Smooth muscle cell (in vitro differentiated cells): ENCODE data around the gene SSH2. TPM values are rescaled to one million over a fixed set of nuclear protein-coding genes. Genes with fewer than 3 reads are reported as not detected.

Experiments used
- DNase-seq: peaks from one replicate; lab custom pipeline; 2025; ENCODE audit not compliant: unreplicated experiment; lab: John Stamatoyannopoulos, UW
- H2AFZ ChIP-seq: fragments of 200-600 bp; sonication (generic); 2 replicates; pipeline ENCODE4 v1.6.0; 2016; ENCODE audit warnings: antibody characterized with exemption, low read depth, mild to moderate bottlenecking
- H3F3A ChIP-seq: fragments of 200-600 bp; sonication (generic); 2 replicates; pipeline ENCODE4 v1.6.0; 2017; ENCODE audit warnings: antibody characterized with exemption, low read depth
- H3K27ac ChIP-seq: fragments of 200-600 bp; sonication (generic); 2 replicates; pipeline ENCODE4 v1.5.1; 2016; ENCODE audit warnings: low read depth, mild to moderate bottlenecking
- H3K27me3 ChIP-seq: fragments of 200-600 bp; sonication (generic); 2 replicates; pipeline ENCODE4 v1.6.1; 2016; ENCODE audit warnings: low read depth, mild to moderate bottlenecking
- H3K36me3 ChIP-seq: fragments of 200-600 bp; sonication (generic); 2 replicates; pipeline ENCODE4 v1.5.1; 2016; ENCODE audit warnings: low read depth
- H3K4me1 ChIP-seq: fragments of 200-600 bp; sonication (generic); 2 replicates; pipeline ENCODE4 v1.5.1; 2016; ENCODE audit warnings: low read depth
- H3K4me2 ChIP-seq: fragments of 200-600 bp; sonication (generic); 2 replicates; pipeline ENCODE4 v1.6.0; 2016; ENCODE audit warnings: mild to moderate bottlenecking
- H3K4me3 ChIP-seq: fragments of 200-600 bp; sonication (generic); 2 replicates; pipeline ENCODE4 v1.5.1; 2016; ENCODE audit warnings: mild to moderate bottlenecking
- H3K79me2 ChIP-seq: fragments of 200-600 bp; sonication (generic); 2 replicates; pipeline ENCODE4 v1.6.0; 2016; ENCODE audit warnings: low read depth, mild to moderate bottlenecking
- H3K9ac ChIP-seq: fragments of 200-600 bp; sonication (generic); 2 replicates; pipeline ENCODE4 v1.6.0; 2016; ENCODE audit warnings: low read depth
- H3K9me3 ChIP-seq: fragments of 200-600 bp; sonication (generic); replicated peaks from 2 replicates; pipeline ENCODE4 v1.5.1; 2016; ENCODE audit warnings: low read depth
- H4K20me1 ChIP-seq: fragments of 200-600 bp; sonication (generic); 2 replicates; pipeline ENCODE4 v1.6.0; 2016; ENCODE audit warnings: low read depth
- WGBS: methylation state at CpG from one replicate; pipeline ENCODE4 v1.1.7; 2016; ENCODE audit warnings: low lambda C conversion rate; 5-methylcytosine and 5-hydroxymethylcytosine counted together
- polyA plus RNA-seq: library from polyadenylated mRNA; unstranded; fragments of >200 nt; fragmentation: Nextera tagmentation; extraction: Ambion mirVana; gene quantifications from 2 replicates; pipeline ENCODE4 v1.2.1, GENCODE V29; 2016
- total RNA-seq: library from RNA; depleted of rRNA; stranded (reverse); fragments of >200 nt; gene quantifications from 2 replicates; pipeline ENCODE4 v1.2.3, GENCODE V29; 2014
- TF ChIP-seq, protein P1 (sequence below): fragments of 200-600 bp; sonication (generic); IDR thresholded peaks from 2 replicates; pipeline ENCODE4 v1.5.1; 2017; ENCODE audit warnings: borderline replicate concordance, mild to moderate bottlenecking, antibody characterized with exemption; ENCODE audit not compliant: insufficient read depth, poor library complexity, severe bottlenecking

The SSH2 gene
- total and polyA plus RNA-seq, 2 experiments from 2014 or later, result 9.7 to 10.4 TPM

DNA sequence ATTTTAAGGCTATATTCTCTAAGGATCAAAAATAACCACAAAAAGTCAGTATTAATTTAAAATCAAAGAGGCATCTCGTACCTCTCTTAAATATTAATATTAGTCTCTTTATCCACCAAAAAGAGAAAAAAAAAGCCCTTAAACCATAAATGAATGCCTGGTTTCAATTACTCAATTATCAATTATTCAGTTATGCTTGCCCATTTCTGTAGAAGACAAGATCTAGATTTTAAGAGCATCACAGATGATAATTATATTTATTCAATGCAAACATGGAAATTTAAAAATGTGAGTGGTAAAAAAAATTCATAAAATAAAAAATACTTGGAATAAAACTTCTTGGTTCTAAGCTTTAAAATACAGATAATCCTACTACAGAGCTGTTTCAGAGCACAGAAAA, 181.6 kb downstream of the SSH2 start:
- Histone ChIP-seq H3K4me2 (no peak overlapping the region), H3K36me3 (peaks cover 3% of the 10 kb centered on the region), H3K9ac (no peak overlapping the region), H3K27me3 (no peaks in the 10 kb centered on the region), H3K9me3 (no peaks in the 10 kb centered on the region), H3K27ac (no peak overlapping the region), H3F3A (no peaks in the 10 kb centered on the region), H3K4me1 (no peaks in the 10 kb centered on the region), H4K20me1 (no peaks in the 10 kb centered on the region), H3K79me2 (no peaks in the 10 kb centered on the region), H2AFZ (no peak overlapping the region), H3K4me3 (no peak overlapping the region)
- WGBS, result 90% methylated on average over 1 of the region's 1 CpG
- TF ChIP-seq, protein P1, sequence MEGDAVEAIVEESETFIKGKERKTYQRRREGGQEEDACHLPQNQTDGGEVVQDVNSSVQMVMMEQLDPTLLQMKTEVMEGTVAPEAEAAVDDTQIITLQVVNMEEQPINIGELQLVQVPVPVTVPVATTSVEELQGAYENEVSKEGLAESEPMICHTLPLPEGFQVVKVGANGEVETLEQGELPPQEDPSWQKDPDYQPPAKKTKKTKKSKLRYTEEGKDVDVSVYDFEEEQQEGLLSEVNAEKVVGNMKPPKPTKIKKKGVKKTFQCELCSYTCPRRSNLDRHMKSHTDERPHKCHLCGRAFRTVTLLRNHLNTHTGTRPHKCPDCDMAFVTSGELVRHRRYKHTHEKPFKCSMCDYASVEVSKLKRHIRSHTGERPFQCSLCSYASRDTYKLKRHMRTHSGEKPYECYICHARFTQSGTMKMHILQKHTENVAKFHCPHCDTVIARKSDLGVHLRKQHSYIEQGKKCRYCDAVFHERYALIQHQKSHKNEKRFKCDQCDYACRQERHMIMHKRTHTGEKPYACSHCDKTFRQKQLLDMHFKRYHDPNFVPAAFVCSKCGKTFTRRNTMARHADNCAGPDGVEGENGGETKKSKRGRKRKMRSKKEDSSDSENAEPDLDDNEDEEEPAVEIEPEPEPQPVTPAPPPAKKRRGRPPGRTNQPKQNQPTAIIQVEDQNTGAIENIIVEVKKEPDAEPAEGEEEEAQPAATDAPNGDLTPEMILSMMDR, result no peak
- DNase-seq, result no peak

GRCh38 chr17:29747660-29748059, 182.4 kb downstream of the SSH2 start:
- WGBS, result 71% methylated on average over 1 of the region's 1 CpG
- no peaks in the 10 kb centered on the region for H3K27me3 ChIP-seq

DNA sequence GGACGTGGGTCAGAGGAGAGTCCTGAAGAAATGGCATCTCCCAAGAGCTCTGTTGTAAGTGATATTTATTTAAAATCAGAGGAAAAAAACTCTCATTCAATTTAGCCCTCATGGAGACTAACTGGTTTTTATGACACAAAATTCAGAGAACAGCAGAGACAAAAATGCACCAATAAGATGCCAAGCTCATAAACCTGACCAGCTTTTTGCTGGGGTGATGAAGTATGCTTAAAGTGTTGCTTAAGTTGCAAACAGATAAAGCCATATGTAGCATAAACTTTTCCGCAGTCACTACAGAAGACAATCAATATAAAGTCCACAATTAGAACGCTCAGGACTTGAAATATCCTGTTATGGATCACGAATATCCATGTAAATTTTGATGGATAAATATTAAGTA, 183.4 kb downstream of the SSH2 start:
- Histone ChIP-seq H3K4me3 (no peak overlapping the region), H3K36me3 (no peaks in the 10 kb centered on the region), H3K27me3 (no peaks in the 10 kb centered on the region), H3K79me2 (no peaks in the 10 kb centered on the region), H3K9me3 (no peaks in the 10 kb centered on the region), H3K9ac (no peak overlapping the region), H2AFZ (no peak overlapping the region), H3F3A (no peaks in the 10 kb centered on the region), H3K4me2 (no peak overlapping the region), H3K27ac (no peak overlapping the region), H4K20me1 (no peaks in the 10 kb centered on the region), H3K4me1 (no peaks in the 10 kb centered on the region)
- TF ChIP-seq, protein P1, result no peak
- DNase-seq, result no peak
- 82% methylated on average over 4 of the region's 4 CpGs for WGBS

More at GRCh38 chr17:29747660-29748059, 182.4 kb downstream of the SSH2 start:
- Histone ChIP-seq H3F3A (no peaks in the 10 kb centered on the region), H3K9me3 (no peaks in the 10 kb centered on the region), H3K9ac (no peak overlapping the region), H3K79me2 (no peaks in the 10 kb centered on the region), H3K4me1 (no peaks in the 10 kb centered on the region), H3K4me2 (no peak overlapping the region), H3K27ac (no peak overlapping the region), H3K4me3 (no peak overlapping the region), H4K20me1 (no peaks in the 10 kb centered on the region), H3K36me3 (peaks cover under 1% of the 10 kb centered on the region), H2AFZ (no peak overlapping the region)
- no peak for DNase-seq
- TF ChIP-seq, protein P1, result no peak

GRCh38 chr17:29744121-29744520, 185.9 kb downstream of the SSH2 start:
- H3K27me3 ChIP-seq, result no peaks in the 10 kb centered on the region
- 98% methylated on average over 7 of the region's 10 CpGs for WGBS
- H3K4me3 ChIP-seq, result no peak overlapping the region
- no peaks in the 10 kb centered on the region for H3K36me3 ChIP-seq
- TF ChIP-seq, protein P1, result no peak
- peaks cover 15% of the 10 kb centered on the region for H3K4me1 ChIP-seq
- H3K79me2 ChIP-seq, result no peaks in the 10 kb centered on the region
- no peak overlapping the region for H3K27ac ChIP-seq
- no peaks in the 10 kb centered on the region for H4K20me1 ChIP-seq
- H3K9me3 ChIP-seq, result no peaks in the 10 kb centered on the region
- no peak overlapping the region for H3K4me2 ChIP-seq
- no peak overlapping the region for H2AFZ ChIP-seq
- no peaks in the 10 kb centered on the region for H3F3A ChIP-seq
- no peak overlapping the region for H3K9ac ChIP-seq
- no peak for DNase-seq
